OCI-LY1 (cell line): ENCODE results near the gene TAF4.

Experiments
- EZH2 ChIP-seq: fragments of 200-600 bp; sonication (generic), shearing (Covaris generic); IDR thresholded peaks from 2 replicates; pipeline ENCODE4 v1.8.0; 2017; ENCODE audit warnings: borderline replicate concordance, mixed run types, mild to moderate bottlenecking, antibody characterized with exemption, low read length, moderate library complexity, mixed read lengths
- TF ChIP-seq, protein P1 (sequence below): fragments of 200-600 bp; sonication (generic), shearing (Covaris generic); IDR thresholded peaks from 2 replicates; pipeline ENCODE4 v1.5.1; 2017; ENCODE audit warnings: mild to moderate bottlenecking, antibody characterized with exemption, low read length, moderate library complexity, mixed read lengths

DNA sequence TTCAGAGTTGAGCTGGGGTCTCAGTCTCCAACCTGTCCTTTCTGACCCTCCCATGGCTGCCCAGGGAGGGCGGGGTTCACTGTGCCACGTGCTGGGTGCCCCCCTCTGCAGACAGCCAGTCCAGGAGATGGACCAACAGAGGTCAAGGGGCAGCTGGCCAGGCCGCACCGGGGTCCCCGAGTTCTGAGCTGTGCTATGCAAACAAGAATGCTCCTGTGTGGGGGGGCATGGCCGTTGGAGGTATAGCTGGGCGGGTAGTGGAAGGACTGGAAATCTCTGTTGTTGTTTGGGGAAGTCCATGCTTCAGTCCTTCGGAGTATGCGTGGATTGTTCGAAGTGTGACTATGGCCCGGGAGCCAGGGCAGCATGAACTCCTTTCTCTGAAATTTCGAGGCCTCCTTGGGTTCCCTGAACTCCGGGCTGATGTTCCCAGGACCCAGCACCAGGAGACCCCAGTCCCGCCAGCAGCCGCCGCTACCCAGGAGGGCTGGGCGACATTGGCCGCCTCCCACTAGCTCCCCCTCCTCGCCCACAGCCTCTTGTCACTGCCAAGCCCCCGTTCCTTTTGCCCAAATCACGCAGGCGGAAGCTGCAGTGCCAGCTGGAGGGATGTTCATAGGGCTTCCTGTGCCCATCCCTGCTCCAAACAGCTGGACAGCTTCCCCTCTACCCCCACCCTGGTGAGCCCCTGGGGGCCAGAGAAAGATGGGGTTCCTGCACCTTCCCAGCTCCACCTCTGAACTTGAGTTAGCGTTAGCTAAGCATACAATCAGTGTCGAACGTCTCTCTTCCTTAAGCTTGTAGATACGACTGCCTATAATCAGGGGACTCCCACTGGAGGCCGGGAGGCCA lies 126.6 kb downstream of the TAF4 start:
- TF ChIP-seq, protein P1, sequence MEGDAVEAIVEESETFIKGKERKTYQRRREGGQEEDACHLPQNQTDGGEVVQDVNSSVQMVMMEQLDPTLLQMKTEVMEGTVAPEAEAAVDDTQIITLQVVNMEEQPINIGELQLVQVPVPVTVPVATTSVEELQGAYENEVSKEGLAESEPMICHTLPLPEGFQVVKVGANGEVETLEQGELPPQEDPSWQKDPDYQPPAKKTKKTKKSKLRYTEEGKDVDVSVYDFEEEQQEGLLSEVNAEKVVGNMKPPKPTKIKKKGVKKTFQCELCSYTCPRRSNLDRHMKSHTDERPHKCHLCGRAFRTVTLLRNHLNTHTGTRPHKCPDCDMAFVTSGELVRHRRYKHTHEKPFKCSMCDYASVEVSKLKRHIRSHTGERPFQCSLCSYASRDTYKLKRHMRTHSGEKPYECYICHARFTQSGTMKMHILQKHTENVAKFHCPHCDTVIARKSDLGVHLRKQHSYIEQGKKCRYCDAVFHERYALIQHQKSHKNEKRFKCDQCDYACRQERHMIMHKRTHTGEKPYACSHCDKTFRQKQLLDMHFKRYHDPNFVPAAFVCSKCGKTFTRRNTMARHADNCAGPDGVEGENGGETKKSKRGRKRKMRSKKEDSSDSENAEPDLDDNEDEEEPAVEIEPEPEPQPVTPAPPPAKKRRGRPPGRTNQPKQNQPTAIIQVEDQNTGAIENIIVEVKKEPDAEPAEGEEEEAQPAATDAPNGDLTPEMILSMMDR: no peak
- no peak for TF ChIP-seq EZH2
